H54 (cell line): ENCODE measurements around the gene PRRT1.

ENCODE experiments used
- DNase-seq: peaks from one replicate; pipeline ENCODE4 v3.0.0; 2011; ENCODE audit warnings: low spot score, mixed read lengths; ENCODE audit not compliant: insufficient read length
- FAIRE-seq: peaks from 3 replicates; lab custom pipeline; 2011; peaks lifted over from hg19 to GRCh38; lab: Jason Lieb, UNC
- POLR2A ChIP-seq: IDR thresholded peaks from 2 replicates; pipeline ENCODE4 v1.6.1; 2011; ENCODE audit warnings: low read depth, mild to moderate bottlenecking, low read length

The PRRT1 gene

DNA sequence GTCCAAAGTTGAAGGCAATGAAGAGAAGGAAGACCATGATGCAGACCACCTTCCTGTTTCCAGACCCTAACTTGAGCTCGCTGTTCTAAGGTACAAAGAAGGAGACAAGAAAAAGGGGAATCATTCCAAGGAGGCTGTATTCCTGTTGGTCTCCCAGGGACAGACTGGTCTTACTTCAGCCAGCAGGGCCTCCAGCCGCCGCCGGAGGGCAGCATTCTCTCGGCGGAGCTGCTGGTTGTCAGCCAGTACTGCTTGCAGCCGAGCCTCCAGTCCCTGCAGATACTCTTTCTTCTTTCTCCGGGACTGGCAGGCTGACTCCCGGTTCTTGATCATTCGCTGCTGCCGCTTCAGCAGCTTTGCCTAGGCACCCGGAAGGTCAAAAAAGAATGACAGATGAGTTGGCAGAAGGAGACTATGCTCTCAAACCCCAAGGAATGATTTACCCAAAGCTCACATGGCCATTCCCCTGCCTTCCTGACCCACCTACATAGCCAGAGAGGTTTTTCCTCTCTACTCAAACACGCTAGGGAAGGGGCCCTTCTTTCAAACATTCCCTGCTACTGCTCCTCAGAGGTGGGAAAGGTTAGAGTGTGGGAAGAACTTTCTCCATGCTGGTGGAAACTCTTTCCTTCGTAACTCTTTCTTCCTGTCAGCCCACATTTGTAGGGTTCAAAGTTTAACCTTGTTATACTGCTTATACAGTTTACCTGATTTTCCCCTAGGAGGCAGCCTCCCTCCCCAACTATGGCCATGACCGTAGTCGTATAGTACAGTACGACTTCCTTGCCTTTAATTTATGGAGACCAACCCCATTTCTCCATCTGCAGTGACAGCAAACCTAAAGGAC is 32.7 kb downstream of the PRRT1 start:
- TF ChIP-seq POLR2A: no peak
- peak; percentile 65 for FAIRE-seq
- peak; percentile 71 for DNase-seq

DNA sequence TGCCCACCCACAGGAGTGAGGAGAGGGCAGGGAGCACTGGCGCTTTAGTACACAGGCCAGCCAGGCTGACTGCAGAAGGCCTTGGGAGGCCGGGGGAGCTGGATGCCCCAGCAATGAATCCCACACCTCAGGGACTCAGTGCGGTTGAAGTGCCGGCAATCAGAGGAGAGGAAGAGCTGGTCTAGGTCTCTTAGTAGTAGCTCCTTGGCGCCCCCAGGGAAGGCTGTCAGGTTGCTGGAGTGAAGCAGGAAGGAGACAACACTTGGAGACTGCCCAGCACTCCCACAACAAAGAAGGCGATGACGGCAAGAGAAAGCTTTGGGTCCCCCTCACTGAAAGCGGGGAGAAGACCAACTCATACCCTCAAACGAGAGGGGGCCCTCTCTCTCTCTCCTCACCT is 34.3 kb downstream of the PRRT1 start:
- FAIRE-seq (no peak), DNase-seq (no peak)
- no peak for TF ChIP-seq POLR2A

DNA sequence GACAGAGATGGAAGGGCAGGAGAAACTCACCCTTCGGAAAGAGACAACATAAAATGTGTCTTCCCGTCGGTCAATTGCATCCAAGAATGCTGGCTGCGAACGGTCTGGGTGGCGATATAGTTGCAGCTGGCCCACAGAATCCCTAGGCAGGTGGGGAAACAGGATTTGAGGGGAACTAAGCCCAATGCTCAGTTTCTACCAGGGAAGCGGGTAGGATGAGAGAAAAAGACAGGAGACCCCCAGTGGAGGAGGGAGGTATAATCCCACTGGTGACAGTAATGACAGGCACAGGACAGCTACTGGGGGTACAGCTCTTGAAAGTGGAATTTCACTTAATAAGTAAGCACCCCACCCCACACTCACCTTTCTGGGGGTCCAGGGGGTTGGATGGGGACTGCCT is 35.1 kb downstream of the PRRT1 start:
- TF ChIP-seq POLR2A: no peak
- FAIRE-seq (no peak), DNase-seq (no peak)

DNA sequence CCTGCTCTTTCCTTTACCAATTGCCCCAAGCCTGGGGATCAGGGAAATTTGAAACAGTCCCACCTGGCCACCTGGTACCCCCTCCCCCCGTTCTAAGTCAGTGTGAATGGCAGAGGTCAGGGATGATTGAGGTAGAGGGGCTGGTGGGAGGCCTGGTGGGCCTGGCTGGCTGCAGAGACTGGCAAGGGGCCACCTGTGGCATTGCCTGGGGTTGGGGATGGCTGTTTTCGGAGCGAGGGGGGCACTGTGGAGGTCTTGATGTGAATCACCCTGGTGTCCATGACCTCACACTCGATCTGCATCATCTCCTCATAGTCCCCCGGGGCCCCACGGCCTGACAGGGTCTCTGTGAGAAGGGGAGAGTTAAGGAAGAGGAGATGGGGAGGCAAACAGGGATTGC is 36.1 kb downstream of the PRRT1 start:
- no peak for TF ChIP-seq POLR2A
- no peak for DNase-seq
- FAIRE-seq: no peak

DNA sequence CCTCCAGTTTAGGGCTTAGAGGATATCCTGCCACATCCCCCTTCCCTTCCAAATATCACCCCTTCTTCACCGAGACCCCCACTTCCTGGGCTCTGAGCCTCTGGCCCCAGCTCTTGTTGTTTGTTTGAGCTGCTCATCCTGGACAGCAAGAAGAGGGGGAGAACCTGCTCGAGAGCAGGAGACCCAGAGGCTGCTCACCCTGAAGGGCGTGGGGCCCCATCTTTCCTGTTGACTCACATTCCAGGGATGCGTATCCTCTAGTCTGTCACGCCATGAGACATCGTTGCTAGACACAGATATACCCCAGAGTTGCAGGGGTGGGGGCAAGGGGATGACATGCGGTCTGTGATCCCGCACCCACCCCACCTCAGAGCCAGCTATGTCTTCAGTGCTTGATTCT is 36.9 kb downstream of the PRRT1 start:
- peak; percentile 51 for DNase-seq
- no peak for TF ChIP-seq POLR2A
- no peak for FAIRE-seq

DNA sequence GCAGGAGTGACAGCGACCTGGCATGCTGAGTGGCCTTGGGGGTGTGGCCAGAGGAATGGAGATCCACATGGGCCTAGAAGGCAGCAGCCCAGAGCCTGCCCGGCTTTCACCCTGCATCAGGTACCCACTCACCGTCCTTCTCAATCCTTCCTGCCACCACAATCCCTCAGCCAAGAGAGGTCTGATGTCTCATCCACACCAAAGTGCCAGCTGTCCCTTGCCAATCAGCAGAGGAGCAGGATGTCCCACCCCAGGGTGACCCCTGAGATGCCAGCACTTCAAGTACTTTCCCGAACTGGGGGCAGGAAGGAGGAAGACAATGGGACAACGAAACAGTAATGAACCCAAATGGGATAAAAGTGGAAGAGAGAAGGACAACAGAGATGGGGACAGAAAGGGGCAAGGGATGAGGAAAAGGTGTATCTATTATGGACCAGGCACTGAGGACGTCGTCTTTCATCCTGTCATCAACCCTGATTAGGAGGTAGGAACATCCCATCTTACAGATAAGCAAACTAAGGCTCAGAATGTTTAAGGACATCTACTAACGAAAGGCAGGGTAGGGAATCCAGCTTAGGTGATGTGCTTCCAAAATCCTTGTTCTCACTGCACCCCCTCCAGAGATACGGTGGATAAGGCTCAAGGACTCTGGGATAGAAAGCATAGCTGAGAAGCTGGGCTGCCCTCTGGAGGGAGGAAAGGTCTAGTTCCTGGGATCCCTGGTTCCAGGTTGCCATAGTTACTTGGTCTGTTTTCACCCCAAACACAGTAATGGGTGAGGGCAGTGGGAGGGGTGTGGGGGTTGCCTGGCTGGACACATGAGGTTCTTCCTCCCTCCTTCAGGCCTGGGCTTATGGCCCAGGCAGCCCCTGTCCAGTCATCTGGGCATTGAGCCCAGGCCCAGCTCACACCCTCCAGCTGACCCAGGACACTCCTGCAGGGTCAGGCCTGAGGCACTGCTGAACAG is 38.1 kb downstream of the PRRT1 start:
- DNase-seq (peak; percentile 83), FAIRE-seq (peak; percentile 62)
- TF ChIP-seq POLR2A: no peak

DNA sequence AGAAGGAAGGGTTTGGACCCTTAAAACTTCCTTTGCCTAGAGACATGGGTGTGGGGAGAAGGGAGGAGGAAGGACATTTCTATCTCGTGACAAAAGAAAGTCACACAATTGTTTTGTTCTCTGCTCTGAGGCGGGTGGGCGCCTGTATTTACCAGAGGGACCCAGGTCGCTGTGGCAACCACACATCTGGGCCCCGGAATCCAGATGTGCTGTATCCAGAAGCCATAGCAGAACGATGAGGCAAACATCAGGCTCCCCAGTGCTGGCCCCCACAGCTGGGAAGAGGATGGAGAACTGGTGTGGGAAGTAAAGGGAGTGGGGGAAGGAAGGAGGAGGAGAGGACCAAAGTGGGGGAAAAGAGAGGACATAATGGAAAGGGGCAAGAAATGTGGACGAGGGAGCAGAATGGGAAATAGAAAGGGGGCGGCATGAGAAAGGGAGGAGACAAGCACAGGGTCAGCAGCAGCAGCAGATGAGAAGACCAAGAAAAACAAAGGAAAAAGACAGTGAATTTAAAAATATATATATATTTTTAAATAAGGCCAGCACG is 39.2 kb downstream of the PRRT1 start:
- DNase-seq: no peak
- FAIRE-seq: no peak
- TF ChIP-seq POLR2A: no peak

DNA sequence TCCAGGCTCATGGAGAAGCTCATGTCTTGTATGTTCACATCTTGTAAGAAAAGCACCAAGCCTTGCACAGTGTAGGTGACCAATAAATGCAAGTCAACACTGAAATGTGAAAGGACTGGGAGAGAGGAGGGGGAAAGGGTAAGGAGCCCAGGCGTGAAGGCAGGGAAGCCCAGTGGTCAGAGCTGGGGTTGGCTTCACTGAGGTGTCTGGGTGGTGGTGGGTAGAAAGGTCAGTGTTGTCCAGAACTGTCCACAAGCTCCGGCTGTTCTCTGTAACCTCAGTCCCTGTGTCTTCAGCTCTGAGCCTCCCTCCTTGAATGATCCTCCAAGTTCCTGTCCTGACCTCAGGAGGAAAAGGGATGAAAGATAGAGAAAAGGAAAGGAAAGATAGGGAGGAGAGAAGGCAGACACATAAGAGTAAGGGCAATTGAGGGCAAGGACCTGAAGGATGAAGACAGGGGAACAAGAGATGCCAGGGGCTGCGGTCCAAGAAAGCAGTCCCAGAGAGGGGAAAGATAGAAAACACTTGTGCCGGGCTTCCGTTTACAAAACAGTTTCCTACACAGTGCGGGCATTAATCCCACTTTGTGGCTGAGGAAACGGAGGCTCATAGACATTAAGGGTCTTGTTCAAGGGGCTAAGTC is 40.2 kb downstream of the PRRT1 start:
- DNase-seq (no peak), FAIRE-seq (no peak)
- no peak for TF ChIP-seq POLR2A

DNA sequence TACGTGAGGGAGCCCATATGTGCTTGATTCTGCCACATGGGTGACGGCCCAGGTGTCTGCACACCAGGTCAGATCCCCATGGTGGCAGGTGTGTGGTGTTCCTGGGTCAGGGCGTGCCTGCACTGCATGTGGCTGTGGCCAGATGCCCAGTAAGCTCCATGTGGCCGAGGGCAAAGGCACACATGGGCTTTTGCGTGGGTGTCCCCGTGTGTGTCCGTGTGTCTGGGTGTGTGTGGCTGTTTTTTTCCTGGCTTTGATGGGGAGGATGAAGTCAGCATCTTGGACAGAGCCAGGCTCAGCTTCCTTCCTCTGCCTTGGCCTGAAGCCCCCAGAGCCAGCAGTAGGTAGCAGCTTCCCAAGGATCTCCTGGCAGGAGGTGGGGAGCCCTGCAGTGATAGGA is 41.1 kb downstream of the PRRT1 start:
- DNase-seq (no peak), FAIRE-seq (no peak)
- TF ChIP-seq POLR2A: no peak

DNA sequence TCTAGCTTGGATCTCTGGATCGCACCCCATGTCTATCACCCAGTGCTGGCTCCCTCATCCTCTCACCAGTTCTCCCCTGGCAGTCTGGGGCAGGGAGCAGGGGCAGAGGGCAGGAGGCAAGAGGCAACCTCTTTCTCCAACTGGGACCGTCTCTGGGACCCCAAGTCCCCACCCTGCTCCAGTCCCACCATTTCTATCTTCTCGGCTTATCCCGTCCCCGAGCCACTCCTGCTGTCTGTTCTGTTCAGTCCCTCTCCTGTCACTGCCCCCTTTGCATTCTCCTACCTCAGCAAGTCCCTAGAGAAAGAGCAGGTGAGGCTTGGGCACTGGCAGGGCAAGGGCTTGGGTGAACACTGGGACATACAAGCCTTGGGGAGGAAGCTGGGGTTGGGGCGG is 42.0 kb downstream of the PRRT1 start:
- FAIRE-seq: no peak
- DNase-seq: no peak
- no peak for TF ChIP-seq POLR2A

DNA sequence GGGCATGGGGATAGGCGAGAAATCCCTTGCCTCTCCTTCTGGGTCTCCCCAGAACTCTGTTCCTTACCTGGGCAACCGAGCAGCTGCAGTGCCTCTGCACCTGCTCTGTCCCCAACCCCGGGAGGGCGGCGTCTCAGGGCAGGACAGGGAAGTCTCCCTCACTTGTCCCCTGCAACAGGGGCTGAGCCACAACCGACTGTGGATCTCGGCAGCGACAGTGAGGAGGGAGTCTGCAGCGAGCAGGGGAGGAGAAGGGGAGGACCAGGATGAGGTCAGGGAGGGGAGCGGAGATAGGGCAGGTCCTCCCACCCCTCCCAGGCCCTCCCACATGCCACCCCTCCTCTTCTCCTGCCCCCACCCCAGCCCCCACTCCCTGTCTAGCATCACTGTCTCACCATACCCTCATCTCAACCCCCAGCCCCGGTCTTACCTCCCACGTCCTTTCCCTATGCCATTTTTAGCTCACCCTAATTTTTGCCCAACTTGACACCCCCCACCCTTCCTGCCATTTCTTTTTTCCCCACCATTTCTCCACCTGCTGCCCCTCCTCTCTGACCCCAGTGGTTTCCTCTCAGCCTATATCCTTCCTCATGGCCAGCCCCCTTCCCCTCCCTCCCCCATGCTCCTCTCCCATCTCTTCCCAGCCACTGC is 42.5 kb downstream of the PRRT1 start, which contains the start of gene TNXB:
TSS of gene TNXB (minus strand) at position 225 of the 651 bp plus-strand sequence. CDS start 11,140 bp downstream, outside the sequence.
- no peak for TF ChIP-seq POLR2A
- no peak for FAIRE-seq
- no peak for DNase-seq

DNA sequence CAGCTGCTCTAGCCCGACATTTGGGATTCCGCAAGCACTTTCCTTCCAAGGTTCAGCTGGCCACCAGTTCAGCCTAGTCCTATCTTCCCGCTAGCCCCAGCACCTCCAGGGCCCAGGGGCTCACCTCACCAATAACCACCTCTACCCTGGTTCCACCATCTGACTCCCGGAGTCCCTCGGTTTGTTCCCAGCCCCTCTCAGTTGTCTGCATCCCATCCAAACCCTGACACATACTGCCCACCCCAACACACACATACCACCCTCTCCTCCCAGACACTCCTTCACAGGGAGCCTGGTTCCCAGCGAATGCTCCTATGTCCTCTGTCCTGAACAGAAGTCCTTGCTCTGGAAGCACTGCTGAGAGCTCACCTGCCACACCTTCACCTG is 43.0 kb downstream of the PRRT1 start:
- no peak for FAIRE-seq
- DNase-seq: no peak
- no peak for TF ChIP-seq POLR2A

DNA sequence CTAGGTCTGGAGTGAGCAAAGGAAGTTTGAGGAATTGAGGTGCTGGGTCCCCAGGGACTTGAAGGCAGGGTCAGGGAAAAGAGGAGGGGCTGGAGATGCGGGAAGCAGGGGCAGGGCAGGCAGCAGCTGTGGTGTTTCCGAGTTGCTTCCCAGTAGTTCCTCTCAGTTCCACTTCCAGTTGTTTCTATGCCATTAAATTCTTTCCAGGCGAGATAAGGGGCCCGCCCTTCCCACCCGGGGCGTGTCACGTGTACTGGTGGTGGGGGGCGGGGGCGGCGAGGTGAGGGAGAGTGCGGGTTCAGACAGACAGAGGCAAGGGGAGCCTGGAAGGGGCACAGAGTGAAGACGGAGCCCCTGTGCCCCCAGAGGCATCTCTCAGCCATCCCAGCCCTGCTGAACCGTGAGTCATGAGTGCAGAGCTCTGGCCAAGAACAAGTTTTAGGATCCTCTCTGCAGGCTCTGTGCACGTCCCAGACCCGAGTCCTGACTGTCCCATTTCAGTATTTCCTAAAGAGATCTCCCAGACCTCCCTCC is 43.6 kb downstream of the PRRT1 start:
- DNase-seq (no peak), FAIRE-seq (no peak)
- TF ChIP-seq POLR2A: no peak
